Lung (tissue), 12 donors: Measurements from ENCODE around the gene EXOC3L4. TPM values are rescaled to one million over a fixed set of nuclear protein-coding genes. Genes with fewer than 3 reads are reported as not detected.
A peak's percentile ranks its signal among the peaks of the same experiment; 100 is the strongest.

Source experiments
- ATAC-seq: fragments of 200-7000 bp; cut with Tn5 transposase; one replicate; pipeline ENCODE4 v1.9.1; 2020; ENCODE audit warnings: moderate number of reproducible peaks; ENCODE audit not compliant: insufficient read depth, low FRiP score
- DNase-seq, 3 donors: peaks; one replicate each; pipeline ENCODE4 v3.0.0-alpha.2; 2013 to 2017
- H3K27ac ChIP-seq, 2 donors: one replicate each; pipeline ENCODE4 v1.5.1; 2013; ENCODE audit warnings: mild to moderate bottlenecking in 2 of 2, moderate library complexity in 2 of 2, control low read depth in 1 of 2, inconsistent platforms in 1 of 2, low read depth in 1 of 2, low read length in 1 of 2
- H3K27me3 ChIP-seq, 3 donors: one replicate each; pipeline ENCODE4 v1.5.1; 2013; ENCODE audit warnings: low read length in 2 of 3; ENCODE audit not compliant: control insufficient read depth in 3 of 3, insufficient read depth in 3 of 3
- H3K36me3 ChIP-seq, 4 donors: one replicate each; pipeline ENCODE4 v1.5.1; 2013; ENCODE audit warnings: low read length in 4 of 4, mild to moderate bottlenecking in 1 of 4, moderate library complexity in 1 of 4; ENCODE audit not compliant: control insufficient read depth in 4 of 4, insufficient read depth in 4 of 4
- H3K4me1 ChIP-seq, 5 donors: one replicate each; pipeline ENCODE4 v1.5.1; 2013; ENCODE audit warnings: low read length in 5 of 5, mild to moderate bottlenecking in 2 of 5, moderate library complexity in 1 of 5; ENCODE audit not compliant: control insufficient read depth in 5 of 5, insufficient read depth in 5 of 5
- H3K4me3 ChIP-seq: one replicate; pipeline ENCODE4 v1.5.1; 2013; ENCODE audit warnings: mild to moderate bottlenecking, control low read depth, moderate library complexity
- H3K9ac ChIP-seq, 2 donors: one replicate each; pipeline ENCODE4 v1.5.1; 2013; ENCODE audit warnings: low read length in 2 of 2, control low read depth in 1 of 2; ENCODE audit not compliant: insufficient read depth in 1 of 2
- H3K9me3 ChIP-seq, 4 donors: one replicate each; pipeline ENCODE4 v1.5.1; 2013; ENCODE audit warnings: low read length in 3 of 4, mild to moderate bottlenecking in 1 of 4, moderate library complexity in 1 of 4; ENCODE audit not compliant: control insufficient read depth in 4 of 4, insufficient read depth in 3 of 4
- CTCF ChIP-seq: IDR thresholded peaks from 2 replicates; pipeline ENCODE4 v1.5.1; 2012; ENCODE audit warnings: mild to moderate bottlenecking; ENCODE audit errors: control extremely low read depth, extremely low read depth
- WGBS, 2 donors: extraction: QIAGEN DNeasy Blood & Tissue Kit; methylation state at CpG; one replicate each; pipeline ENCODE4 v1.1.7; 2013; 5-methylcytosine and 5-hydroxymethylcytosine counted together
- polyA plus RNA-seq, 2 donors: library from polyadenylated mRNA; stranded (reverse); fragments of 200-250 nt; gene quantifications; one replicate each; pipeline ENCODE4 v1.2.1, GENCODE V29; 2013
- total RNA-seq, 2 donors: library from RNA; depleted of rRNA in 1 of 2; stranded (reverse); fragments of >200 nt in 1 of 2; gene quantifications; one replicate each; pipeline ENCODE4 v1.2.1, GENCODE V29; 2014 to 2021
- donor health status: control.
- donor health status: control.
- donor health status: Bipolar disorder and iron deficiency.
- donor health status: healthy.
- donor health status: DM: yes; HTN: yes; CAD: no.

Gene EXOC3L4
- total and polyA plus RNA-seq, 4 donors, result 3.0 to 4.6 (median 3.8) TPM

- Histone ChIP-seq H3K4me3 (no peak overlapping the region), H3K36me3 (no peaks in the 10 kb centered on the region), H3K27me3 (peaks cover 0 to 20% (median 12%) of the 10 kb centered on the region in 3 donors), H3K27ac (no peak overlapping the region), H3K4me1 (peaks cover 0 to 25% (median 14%) of the 10 kb centered on the region in 5 donors), H3K9ac (no peak overlapping the region), H3K9me3 (peaks cover 0 to 4% (median 0%) of the 10 kb centered on the region in 4 donors)
- TF ChIP-seq CTCF, result no peak
- WGBS, 2 donors, result 67 to 69% methylated on average over 11 to 12 of the region's 12 CpGs
- DNase-seq (peak in 2 of 3 donors; percentile 46 to 50), ATAC-seq (no peak)
Observed at GRCh38 chr14:103099081-103099732, 4.7 kb downstream of the EXOC3L4 start.

GRCh38 chr14:103099733-103100280, 5.3 kb downstream of the EXOC3L4 start:
- peaks cover 0 to 4% (median 0%) of the 10 kb centered on the region in 4 donors for H3K9me3 ChIP-seq
- H3K27me3 ChIP-seq, result peaks cover 0 to 24% (median 13%) of the 10 kb centered on the region in 3 donors
- no peaks in the 10 kb centered on the region for H3K36me3 ChIP-seq
- TF ChIP-seq CTCF, result no peak
- H3K4me1 ChIP-seq, result peaks cover 0 to 22% (median 19%) of the 10 kb centered on the region in 5 donors
- no peak for ATAC-seq
- WGBS, 2 donors, result 92 to 93% methylated on average over 8 of the region's 8 CpGs
- DNase-seq, result no peak
- H3K27ac ChIP-seq, result no peak overlapping the region
- no peak overlapping the region for H3K9ac ChIP-seq
- no peak overlapping the region for H3K4me3 ChIP-seq

- H3K4me1 ChIP-seq, result peaks cover 0 to 25% (median 22%) of the 10 kb centered on the region in 5 donors
- peaks cover 0 to 29% (median 13%) of the 10 kb centered on the region in 3 donors for H3K27me3 ChIP-seq
Observed at GRCh38 chr14:103100281-103101121, 6.0 kb downstream of the EXOC3L4 start.

More at GRCh38 chr14:103100281-103101121, 6.0 kb downstream of the EXOC3L4 start:
- H3K36me3 ChIP-seq, result no peaks in the 10 kb centered on the region
- H3K27ac ChIP-seq, result no peak overlapping the region
- DNase-seq (no peak), ATAC-seq (no peak)
- TF ChIP-seq CTCF, result no peak
- H3K4me3 ChIP-seq, result no peak overlapping the region
- peaks cover 0 to 4% (median 0%) of the 10 kb centered on the region in 4 donors for H3K9me3 ChIP-seq
- WGBS, 2 donors, result 84 to 86% methylated on average over 25 of the region's 25 CpGs
- H3K9ac ChIP-seq, result no peak overlapping the region
